HG03097 (cell line): ENCODE measurements around the gene AP3S1.
"Not testable (repeated sequence)": the region's sequence is repeated elsewhere in the genome, so short reads cannot be mapped to it uniquely, and the experiment has no call there.

ENCODE experiments used
- ATAC-seq: cut with Tn5 transposase; IDR thresholded peaks from one replicate; pipeline ENCODE4 v1.9.1; 2021; ENCODE audit not compliant: unreplicated experiment, low FRiP score

Gene AP3S1

DNA sequence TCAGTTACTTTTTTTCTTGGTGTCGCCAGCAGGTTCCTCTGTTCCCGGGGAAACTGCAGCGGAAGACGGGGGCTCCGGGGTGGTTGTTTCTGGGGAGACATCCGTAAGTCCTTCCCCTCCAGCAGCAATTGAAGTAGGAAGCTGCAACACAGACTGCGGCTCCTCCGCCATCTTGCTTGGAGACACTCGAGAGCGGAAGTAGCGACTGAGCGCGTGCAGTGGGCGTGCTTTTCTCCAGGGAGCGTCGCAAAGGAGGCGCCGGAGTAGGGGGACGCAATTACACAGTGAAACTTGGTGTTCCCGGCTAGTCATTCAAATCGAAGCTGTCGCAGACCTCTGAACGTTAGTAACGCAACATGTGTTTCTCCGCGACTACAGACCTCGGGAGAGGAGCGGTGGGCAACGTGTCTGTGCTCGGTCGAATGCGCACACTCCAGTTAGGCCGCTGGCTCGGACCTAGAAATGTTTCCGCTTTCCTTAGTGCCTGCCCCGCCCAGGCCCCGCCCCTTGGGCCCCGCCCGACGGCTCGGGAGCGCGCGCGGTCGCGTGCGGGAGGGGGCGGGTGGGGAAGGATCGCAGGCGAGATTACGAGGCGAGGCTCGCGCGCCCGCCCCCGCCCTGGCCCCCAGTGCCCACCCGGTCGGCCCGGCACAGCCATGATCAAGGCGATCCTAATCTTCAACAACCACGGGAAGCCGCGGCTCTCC lies at the start of gene AP3S1, which contains the start of gene ATG12:
AP3S1 (plus strand) TSS at position 554 of the 707 bp plus-strand sequence; CDS start at position 657, 103 bp downstream.
ATG12 (minus strand) TSS at position 184 of the 707 bp plus-strand sequence; CDS start at position 171, 13 bp downstream.
- ATAC-seq: peak; percentile 81

DNA sequence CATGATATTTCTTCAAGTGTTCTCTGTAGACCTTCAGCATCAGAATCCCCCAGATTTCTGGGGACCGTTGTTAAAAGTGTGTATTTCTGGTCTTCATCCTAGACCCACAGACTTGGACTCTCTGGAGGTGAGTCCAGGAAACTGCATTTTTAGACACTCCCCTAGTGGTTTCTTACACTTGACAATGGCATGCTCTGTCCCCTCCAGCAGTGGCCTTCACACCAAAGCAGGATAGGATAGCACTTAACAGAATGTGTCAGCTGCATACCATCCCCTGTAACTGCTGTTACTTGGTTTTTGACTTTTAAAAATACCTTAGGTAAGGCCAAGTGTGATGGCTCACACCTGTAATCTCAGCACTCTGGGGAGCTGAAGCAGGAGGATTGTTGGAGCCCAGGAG lies 46.0 kb upstream of the AP3S1 start:
- ATAC-seq: no peak

DNA sequence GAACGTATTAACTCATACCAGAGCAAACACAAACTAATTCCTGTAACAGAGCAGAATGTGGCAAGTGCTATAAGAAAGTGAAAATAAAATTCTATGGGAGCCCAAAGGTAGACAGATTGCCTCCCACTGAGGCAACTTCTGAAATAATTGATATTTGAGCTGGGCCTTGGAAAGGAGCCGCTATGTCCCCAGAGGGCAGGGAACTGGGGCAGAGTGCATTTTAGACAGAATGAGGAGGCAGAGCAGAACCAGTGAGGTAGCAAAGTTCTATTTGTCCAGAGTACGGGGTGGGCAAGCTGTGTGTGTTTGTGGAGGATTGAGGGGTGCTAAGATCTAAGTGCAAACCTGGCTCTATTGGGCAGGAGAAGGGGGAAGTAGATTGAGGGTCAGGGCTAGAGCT lies 45.1 kb upstream of the AP3S1 start:
- no peak for ATAC-seq

DNA sequence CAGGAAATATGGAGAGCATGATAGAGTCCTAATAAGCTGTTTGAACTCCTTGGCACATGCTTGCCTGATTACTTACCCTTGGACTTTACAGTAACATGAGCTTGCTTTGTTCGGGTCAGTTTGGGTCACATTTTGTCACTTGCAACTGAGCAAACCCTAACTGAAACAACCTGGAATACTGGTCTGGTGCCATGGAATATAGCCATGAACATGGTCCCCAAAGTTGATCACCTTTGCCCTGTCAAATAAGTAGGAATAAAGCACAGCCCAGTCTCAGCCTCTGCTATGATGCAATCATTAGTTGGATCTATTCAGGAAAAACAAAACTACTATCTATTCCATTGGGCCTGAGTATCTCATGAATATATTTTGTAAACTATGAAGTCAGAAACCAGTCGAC lies 43.5 kb upstream of the AP3S1 start:
- ATAC-seq: no peak

GRCh38 chr5:115800108-115800507 lies 41.6 kb upstream of the AP3S1 start:
- no peak for ATAC-seq

GRCh38 chr5:115801152-115801551 lies 40.6 kb upstream of the AP3S1 start:
- no peak for ATAC-seq

DNA sequence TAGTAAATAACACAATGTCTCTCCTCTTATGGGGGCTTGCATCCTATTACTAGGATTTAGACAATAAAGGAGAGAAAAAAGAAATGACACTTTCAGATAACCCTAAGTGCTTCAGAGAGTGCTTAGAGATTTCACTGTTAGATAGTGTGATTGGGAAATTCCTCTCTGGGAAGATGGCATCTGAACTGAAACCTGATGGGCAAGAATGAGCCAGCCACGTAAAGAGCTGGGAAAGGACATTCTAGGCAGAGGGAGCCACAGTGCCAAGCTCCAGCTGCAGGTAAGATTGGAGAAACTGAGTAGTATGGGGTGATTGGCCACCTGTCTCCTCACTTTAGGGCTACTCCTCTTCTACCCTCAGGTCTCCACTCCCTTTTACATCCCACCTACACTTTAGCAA lies 39.8 kb upstream of the AP3S1 start:
- no peak for ATAC-seq

DNA sequence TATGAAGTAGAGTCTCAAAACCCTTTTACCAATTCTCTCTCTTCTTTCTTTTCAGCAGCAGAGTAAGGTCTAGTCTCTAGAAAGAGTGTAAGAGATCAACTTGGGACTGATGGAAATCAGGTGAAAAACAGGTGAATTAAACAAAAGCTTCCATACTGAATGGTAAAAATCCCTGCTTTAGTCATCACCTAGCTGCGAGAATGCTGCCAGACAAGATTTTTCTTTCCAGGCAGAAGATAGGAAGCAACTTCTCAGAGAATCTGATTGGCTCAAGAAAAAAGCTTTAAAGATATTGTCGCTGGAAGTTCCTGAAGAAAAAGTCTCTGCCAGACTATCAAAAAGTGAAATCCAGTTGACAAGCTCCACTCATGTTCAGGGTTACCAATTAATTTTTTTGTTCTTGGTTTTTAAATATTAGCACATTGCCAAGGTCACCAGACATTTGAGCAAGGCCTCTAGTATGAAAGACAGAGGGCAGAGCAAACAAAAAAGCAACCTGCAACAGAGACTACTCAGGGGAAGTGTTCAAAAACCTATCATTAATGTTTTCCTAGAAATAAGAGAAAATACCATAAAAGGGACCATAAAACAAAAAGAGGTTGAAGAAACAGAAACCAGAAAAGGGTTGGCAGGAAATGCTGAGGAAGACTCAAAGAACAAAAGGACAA lies 34.6 kb upstream of the AP3S1 start:
- no peak for ATAC-seq

- no peak for ATAC-seq
Observed at GRCh38 chr5:115807654-115808052, 34.1 kb upstream of the AP3S1 start.

GRCh38 chr5:115808066-115808465 lies 33.7 kb upstream of the AP3S1 start:
- ATAC-seq: not testable (repeated sequence)

DNA sequence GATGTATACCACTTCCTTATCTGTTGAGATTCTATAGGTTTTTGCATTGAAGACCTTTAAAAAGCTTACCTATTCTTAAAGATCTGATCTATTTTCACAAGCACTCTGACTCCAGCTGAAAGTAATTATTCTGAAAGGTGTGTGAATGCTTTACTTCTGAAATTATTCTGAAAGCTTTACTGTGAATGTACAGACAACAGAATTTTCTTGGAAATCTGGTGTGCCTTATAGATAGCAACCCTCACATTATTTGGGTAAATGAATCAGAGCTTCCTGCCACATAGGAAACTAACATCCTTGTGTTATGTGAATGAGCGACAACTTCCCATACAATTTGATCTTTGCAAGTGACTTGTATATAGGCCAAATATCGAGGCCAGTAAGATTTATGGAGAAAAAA lies 31.8 kb upstream of the AP3S1 start:
- no peak for ATAC-seq

DNA sequence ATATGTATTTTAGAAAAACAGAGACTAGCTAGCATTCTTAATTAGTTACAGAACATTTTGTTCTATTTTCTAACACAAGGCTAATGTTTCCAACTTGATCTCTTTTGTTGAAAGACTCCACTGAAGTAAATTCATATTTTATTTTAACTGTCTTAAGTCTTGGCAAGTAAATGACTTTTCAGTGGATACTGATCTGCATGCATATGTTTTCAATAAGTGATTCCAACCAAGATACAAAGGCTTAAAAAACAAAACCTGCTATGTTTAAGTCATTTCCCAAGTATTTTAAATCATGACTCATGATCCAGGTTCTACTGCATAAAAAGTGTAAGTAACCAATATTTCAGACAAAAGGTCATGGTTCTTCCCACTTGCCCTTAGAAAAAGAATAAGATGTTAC lies 31.0 kb upstream of the AP3S1 start:
- ATAC-seq: no peak

- no peak for ATAC-seq
Observed at GRCh38 chr5:115811406-115811805, 30.3 kb upstream of the AP3S1 start.

DNA sequence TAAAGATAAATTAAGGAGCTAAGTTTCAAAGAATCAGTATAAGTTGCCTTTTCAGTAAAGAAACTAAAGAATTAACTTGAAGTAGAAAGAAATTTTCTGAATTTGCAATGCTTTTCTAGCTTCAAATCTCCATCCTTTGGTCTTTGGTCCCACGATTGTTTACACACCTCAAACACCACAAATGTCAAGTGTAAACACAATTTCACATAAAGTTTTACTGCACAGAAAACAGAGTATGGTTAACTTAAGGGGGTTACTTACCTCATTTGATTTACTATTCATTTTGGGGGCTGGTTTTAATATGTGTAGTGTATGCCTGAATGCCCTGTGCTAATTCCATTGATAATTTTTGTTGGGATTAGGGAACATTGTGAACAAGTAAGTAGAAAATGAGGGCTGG lies 29.4 kb upstream of the AP3S1 start:
- ATAC-seq: no peak

GRCh38 chr5:115813719-115814118 lies 28.0 kb upstream of the AP3S1 start:
- no peak for ATAC-seq

GRCh38 chr5:115815006-115815692 lies 26.6 kb upstream of the AP3S1 start:
- ATAC-seq: no peak

DNA sequence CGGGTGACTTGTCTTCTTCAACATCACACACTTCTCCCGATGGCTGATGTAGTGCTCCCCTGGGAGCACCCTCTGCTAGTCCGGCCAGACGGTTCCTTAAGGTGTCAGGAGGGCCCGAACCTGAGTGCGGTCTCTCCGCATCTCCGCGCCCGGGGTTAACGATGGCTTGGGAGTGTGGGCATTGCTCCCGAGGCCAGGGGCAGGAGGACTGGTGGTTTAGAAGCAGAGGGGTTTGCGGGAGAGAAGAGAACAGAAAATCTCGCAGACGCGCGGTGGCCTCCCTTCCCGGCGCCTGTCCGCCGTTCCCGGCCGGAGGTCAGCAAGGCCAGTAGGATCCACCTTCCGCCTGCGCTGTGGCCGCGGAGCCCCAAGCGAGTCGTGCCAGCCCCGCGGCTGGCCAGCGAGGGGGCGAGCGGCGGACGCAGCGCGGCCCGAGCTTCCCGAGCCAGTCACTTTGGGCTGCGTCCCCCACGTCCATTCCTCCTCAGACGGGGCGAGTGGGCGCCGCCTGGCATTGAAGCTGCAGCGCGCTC lies 26.0 kb upstream of the AP3S1 start:
- ATAC-seq: no peak

- no peak for ATAC-seq
Observed at GRCh38 chr5:115816226-115817081, 25.3 kb upstream of the AP3S1 start, which contains the start of gene CDO1. Gene CDO1 (minus strand): TSS chr5:115816659. CDS start chr5:115816397, 262 bp downstream.

- no peak for ATAC-seq
Observed at GRCh38 chr5:115817386-115817785, 24.3 kb upstream of the AP3S1 start.

GRCh38 chr5:115818821-115819220 lies 22.9 kb upstream of the AP3S1 start:
- no peak for ATAC-seq
